HL-60/S4 (cell line): Measurements from ENCODE around the gene DLGAP1.

ENCODE experiments used
- in situ Hi-C: fragments of 300-500 bp; cut with MboI; formaldehyde crosslinking; loops from 2 replicates; pipeline ENCODE4 v1.14.3; 2022; ENCODE audit warnings: low sequenced_read_pairs

Gene DLGAP1

DNA sequence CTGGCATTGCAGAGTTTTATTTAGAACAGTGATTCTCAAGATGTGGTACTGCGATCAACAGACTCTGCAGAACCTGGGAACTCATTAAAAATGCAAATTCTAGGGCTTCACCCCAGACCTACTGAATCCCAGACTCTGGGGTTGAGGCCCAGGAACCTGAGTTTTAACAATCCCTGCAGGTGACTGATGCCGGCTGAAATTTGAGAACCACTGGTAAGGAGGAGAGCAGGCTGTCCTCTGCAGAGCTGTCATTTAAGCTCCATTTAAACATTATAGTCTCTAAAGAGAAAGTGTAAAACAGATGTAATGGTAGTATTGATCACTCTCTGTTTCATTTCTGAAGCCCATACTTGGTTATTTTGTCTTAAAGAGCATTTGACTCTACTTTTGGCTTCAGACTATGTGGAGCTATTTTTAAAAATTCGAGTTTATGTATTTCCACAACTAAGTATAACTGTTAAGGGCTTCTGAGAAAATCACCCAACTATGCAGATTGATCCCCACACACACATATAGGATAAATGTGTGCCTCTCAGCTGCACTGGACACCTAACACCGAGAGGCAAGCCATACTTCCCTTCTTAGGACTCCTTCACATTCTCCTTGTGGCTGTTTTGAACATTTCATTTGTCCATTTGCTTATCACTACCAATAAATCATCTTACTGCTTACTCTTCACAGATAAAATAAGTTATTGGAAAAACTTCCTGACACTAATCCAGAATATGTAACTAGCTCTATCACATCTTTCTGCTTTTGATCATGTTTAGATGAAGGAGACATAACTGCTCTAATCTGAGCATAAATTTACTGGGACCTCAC, 487.5 kb downstream of the DLGAP1 start:
- in situ Hi-C loops, result no loop called here

DNA sequence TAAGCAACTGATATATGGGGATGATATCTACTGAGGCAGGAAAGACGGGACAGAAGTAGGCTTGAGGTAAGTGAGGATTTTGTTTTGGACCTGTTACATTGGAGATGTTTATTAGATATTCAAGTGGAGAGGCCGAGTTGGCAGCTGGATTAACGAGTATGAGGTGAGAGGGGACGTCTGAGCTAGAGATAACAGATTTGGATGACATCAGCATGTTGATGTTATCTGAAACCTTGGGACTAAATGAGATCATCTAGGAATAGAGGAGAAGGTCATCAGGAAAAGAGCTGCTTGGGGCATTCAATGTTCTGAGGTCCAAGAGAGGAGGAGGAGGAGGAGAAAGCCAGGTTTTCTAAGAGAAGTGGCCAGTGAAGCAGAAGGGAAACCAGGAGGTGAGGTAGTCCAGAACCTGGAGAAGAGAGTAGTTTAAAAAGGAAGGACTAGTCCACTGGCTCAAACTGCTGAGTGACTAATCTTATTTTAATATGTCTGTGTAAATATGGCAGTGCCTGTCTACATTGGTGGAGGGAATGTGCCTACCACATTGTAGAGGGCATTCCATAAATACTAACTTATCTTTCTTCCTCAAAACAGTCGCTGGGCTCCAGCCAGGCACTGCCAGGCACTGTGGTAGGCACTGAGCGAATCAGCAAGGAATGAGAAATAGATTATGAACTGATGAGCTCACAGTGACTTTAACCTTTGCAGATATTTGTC, 488.3 kb downstream of the DLGAP1 start:
- in situ Hi-C loops, result no loop called here

DNA sequence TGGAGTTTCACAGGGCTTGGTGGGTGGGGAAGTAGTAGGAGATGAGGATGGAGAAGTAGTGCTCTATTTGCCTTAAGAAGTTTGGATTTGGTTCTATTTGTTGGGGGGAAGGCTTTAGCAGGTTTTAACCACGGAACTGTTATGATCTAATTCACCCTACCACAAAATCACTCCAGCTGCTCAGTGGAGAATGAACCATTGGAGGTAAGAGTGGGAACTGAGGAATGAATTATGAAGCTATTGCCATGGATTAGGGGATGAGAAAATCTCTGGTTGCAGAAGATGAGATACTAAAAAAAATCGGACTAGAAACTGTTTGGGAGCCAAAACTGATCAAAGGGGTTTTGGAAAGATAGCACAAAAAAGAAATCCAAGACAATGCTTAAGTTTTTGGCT, 488.9 kb downstream of the DLGAP1 start:
- in situ Hi-C loops, result no loop called here

DNA sequence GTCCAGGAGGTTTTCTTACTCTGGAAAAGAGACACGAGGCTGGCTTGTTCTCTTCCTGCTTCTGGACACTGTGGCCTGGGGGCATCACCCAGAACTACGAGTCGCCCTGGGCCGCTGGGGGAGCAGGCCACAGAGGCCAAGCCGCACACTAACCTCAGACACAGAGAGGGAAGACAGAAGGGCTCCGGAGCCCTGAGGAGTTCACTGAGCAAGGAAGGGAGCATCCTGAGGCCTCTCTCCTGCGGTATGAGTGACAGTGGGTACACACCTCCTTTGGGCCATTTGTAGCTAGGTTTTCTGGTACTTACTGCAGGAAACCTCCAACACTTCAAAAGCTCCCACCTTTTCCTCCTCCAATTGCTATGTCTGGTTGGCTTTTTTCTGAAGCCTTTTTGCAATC, 494.1 kb downstream of the DLGAP1 start:
- in situ Hi-C loops, result no loop called here

DNA sequence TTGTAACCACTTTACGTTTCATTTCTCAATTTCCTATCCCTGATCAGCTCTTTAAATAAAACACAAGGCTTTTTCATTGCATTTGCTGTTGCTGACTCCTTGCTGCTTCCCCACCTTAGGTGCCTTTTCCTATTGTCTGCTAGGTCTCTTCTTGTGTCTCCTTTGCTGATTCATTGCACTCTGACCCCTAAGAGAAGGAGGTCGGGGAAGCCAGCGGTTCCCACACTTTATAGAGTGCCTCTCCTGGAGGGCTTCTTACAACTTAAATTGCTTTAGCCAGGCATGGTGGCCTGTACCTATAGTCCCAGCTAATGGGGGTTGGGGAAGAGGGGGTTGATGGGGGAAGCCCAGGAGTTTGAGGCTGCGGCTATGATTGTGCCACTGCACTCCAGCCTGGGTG, 495.0 kb downstream of the DLGAP1 start:
- in situ Hi-C loops, result no loop called here

DNA sequence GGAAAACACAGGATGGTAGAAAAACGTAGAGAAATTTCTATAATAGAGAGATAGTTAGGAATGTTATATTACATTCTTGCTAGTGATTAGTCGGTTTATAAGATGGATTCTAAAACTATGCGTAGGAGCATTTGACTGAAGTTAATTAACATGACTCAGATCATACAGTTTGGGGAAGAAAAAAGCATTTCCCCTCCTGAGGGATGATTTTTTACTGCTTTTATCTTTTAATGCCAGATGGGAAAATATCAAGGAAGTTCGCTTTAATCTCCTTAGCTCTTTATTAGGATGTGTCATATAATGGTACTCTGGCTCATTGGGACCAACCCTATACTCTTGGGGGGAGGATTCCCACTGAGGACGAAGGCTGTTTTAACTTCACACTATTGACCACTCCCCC, 503.1 kb downstream of the DLGAP1 start:
- in situ Hi-C loops, result no loop called here

DNA sequence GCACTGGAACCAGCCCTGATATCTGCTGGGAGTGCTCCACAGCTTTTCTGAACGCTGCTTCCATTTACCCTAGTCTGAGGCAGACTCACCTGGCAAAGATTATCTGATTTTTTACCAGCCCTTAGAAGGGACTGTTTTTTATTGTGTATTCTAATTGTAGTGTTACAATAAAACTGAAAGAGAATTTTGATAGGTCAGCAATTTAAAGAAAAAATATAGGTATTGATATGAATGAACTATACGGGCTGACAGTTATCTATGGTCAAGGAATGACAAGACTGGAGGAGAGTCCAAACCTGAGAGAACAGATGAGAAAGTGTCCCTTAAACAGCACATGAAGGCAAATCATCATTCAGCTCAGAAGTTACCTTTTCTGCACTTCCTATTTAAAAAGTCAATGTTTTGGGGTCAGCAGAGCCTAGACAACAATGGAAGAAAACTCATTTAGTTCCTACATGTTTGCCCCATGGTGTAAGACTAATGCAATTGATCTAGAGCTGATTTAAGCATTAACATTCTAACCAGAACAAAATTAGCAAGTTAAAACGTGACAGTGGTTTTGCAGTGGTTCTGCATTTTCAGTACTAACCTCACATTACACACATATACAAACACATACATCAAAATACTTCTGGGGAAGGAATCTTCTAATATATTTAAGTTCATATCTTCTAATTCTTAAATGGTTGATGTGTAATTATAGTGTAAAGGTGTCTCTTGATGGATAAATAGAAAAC, 504.3 kb downstream of the DLGAP1 start:
- in situ Hi-C loops, result no loop called here

DNA sequence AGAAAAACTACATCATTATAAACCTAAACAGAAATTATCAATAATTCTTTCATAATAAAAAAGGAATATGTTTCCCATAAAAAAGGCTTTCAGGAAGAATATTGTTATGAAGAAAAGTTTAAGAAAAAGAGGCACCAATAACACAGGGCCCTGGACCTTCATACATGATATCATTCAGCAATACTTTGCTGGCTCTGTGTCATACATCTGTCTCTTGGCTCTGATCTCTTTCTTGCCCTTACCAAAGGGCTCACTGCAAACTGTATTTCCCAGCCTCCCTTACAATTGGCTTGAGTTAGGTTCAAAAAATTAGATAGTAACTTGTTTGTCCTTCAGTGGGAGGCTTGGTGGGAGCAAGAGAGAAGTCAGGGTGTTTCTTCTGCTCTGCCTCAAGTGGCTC, 506.1 kb downstream of the DLGAP1 start:
- in situ Hi-C loops, result no loop called here

DNA sequence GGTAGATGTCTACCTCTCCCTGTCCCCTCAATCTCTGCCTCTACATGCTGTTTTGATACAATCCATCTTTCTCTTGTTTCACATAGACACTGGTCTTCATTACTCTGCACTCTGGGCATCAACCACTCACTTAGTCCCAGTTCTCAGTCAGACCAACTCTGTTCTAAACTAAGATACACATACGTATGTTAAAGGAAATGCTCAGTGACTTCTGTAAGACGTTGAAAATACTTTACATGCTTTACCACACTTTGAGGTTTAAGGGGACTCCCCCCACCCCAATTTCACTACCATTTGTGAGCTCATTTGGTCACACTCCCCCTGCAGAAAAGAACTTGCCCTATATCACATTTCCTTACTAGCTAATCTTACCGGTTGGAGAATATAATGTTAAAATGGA, 507.7 kb downstream of the DLGAP1 start:
- in situ Hi-C loops, result no loop called here

DNA sequence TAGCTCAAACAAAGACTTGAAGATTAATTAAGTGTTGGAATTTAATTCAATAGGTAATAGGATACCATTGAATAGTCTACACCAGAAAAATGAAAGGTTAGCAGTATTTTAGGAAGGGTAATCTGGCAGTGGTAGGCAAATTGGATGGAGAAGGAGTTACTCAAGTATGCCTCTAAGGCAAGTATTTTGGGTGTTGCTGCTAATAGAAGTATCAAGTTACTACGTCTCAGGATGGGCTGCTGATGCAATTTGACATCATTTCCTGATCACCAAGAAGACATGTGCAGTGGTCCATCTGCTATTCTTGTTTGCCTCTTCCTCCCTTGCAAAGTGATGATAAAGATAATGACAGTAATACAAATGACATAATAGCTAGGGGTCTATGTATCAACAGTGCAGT, 519.8 kb downstream of the DLGAP1 start:
- in situ Hi-C loops, result no loop called here

DNA sequence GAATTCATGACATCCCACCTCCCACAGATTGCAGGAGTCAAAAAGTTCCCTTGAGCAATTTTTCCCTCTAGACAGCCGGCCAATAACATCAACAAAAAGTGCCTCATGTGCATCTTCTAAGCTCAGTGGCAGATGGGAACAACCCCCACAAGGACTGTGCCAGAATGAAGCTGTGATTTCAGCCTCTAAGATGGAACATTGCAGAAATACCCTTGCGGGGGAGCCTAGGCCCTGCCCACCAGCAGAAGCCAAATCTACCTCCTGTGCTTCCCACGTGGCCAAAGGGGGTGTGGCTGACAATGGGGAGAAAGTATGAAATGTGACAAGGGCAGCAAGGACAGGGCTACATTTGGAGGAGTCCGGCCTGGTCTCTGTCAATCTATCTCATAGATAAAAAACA, 522.8 kb downstream of the DLGAP1 start:
- in situ Hi-C loops, result no loop called here

DNA sequence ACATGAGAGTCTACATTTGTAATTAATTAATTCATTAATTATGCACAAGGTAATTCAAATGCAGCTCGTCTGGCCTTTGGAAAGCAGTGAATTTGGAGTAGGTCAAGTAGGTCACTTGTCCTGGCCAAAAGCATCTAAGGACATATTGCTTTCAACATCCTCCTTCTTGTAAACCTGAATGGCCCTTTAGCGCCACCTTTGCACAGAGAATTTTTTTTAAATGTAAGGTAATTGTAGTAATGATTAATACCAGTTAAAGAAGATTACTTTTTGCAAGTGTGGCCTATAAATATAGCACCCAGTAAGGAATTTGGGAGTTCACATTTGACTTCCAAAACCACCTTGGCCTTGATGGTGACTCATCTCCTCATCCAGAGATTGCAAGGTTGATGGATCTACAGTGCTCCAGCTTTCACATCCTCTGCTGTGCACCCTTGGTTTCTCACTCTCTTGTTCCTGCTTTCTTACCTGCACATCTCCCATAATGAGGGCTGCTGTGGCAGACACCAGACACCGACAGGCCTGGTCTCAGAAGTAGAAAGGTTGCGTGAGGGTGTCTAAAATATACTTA, 523.5 kb downstream of the DLGAP1 start:
- in situ Hi-C loops, result no loop called here

DNA sequence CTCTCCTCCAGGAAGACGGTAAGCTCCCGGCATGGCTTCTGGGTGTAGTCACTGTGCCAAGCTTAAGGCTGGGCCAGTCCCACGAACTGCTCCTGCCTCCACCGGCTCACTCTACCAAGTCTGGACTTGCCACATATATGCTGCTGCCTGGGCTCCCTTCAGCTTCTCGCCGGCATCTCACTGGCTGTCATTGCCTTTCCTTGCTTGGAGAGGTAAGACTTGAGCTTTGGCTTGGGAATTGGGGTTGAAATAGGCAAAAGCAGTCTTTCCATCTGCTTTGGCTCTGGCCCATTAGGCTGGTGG, 524.1 kb downstream of the DLGAP1 start:
- in situ Hi-C loops, result no loop called here

DNA sequence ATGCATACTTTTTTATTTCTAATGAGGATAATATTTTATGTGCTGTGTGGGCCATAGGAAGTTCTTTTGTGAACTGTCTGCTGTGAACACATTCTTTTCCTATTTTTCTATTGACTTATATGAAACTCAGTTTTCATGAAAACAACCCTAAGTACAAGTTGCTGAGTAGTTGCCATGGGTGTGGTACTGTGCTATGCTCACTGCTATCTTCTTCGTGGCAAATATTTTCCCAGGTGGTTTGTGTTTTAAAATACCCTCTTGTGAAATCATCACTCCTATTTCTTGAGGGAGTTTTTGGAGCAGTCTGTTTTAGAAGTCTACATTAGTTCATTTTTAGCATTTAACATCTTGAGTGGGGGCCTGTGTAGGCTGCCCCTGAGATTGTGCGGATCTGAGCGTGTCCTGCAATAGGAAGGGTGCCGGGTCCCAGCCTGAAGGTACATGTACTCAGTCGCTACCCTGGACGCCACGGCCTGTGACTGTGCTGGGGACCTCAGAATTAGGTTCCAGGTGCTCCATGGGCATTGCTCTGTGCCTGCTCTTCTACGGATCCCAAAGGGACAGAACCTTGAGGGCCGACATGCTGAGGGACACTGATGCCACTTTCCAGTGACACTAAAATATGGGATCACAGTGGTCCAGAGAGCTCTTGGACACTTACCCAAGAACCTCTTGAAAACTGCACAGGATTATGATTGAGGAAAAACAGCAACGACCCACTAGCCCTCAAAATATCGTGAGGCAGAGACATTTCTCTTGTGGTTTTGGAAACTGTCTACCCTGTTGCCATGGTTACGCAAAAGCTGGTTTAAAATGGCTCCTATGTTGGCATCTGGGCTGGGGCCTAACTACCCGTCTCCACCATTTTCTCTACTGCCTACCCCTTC, 524.7 kb downstream of the DLGAP1 start:
- in situ Hi-C loops, result no loop called here

DNA sequence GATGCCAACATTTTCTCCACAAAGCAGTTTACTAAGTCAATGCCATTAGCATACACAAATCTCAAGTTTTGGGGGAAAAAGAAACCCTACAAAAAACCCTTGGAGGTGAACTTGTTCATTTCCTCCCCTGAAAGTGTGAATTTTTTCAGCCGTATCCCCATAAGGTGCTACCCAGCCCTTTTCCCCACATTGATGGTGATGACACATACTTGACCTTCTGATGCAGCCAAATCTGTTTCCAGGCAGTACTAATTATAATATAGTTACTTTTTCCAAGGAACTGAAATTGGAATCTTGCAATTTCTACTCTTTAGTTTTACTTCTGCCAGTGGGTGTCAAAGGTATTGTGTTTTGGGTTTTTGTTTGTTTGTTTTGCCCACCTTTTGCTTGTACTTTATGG, 530.7 kb downstream of the DLGAP1 start:
- in situ Hi-C loops, result no loop called here

DNA sequence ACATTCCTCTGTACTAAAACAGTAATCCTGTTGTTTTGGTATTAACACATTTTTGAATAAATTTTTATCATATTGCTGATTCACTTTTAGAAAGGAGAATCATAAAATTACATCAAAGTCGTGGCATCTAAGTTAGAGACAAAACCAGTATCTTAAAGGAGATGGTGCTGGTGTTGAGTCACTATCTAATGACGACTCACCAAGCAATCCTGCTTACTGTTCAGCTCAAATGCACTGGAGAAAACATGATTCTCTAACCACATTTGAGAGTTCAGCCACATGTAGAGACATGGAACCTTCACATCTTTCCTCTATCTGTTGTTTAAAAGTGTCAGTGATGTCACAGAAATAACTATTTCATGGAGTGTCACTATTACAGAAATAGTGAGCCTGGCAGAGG, 531.4 kb downstream of the DLGAP1 start:
- in situ Hi-C loops, result no loop called here

DNA sequence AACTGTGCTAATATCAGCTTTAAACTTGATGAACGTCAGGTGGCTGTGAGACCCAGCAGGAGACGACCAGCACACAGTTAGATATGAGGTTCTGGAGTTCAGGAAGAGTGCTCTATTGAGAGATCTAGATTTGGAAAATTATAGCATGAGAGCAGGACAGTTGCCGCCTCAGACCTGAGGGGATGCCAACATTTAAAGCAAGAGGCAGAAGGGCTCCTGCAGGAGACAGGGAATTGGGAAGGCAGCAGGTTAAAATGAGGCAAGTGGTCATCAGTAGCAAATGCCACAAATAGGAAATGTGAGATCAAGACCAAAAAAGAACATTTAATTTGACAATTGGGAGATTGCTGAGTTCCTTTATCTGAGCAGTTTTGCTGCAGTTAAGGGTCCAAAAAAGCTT, 533.3 kb downstream of the DLGAP1 start:
- in situ Hi-C loops, result no loop called here

DNA sequence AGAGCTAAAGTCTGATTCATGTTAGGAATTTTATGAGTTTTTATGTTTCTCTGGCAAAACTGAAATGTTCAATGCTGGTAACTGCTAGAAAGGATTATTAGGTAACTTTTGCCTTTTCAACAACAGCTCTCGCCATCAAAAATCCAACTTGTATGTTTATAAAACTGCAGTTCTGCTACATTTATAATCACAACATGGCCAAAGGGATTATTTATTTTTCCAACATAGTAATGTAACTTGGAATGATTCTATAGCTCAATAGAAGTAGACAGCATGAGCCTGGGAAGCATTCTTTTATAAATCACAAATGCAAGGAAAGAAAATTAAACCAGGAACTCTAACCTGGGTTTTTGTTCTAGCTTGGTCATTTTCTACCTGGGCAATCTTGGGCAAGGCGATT, 534.3 kb downstream of the DLGAP1 start:
- in situ Hi-C loops, result no loop called here

DNA sequence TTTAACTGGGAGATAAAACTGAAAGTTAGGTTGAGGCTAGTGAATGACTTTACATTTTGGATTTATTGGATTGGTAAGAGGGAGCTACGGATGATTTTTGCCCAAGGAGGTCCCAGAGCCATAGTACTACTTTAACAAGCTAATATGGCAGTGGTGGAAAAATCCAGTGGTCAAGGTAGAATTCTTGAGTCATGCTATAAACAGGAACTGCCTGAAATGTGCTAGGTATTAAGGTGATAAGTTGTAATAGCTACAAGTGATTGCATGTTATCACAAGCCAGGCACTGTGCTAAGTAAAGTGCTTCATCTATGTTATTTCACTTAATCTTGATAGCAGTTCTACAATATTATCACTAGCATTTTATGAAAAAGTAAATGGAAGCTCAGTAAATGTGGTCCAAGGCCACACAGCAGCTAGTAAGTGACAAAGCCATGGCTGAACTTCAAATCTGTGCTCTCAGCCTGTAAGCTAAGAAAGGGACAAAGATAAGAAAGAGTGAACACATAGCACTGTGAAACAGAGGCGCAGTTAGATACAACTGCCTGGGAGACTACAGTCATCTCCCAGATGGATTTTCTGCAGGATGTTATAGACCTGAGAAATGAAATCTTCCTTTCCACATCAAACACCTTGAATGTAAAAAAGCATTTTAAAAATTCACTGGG, 535.6 kb downstream of the DLGAP1 start:
- in situ Hi-C loops, result no loop called here

DNA sequence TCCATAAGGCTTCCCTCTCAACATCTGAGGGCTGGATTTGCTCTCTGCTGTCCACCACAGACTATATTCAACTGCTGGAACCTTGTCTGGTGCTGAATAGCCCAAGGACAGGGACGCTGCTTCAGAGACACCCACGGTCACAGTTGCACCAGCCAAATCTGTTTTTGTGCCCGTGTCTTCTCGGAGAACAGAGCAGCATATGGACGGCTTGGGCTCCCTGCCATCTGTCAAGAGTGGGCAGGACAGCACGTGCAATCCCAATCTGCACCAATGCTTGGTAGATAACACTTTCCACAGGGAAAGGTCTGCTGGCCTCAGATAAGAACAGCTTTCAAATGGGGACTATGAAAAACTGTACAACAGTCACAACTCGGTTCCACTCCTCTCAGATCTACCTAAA, 539.0 kb downstream of the DLGAP1 start:
- in situ Hi-C loops, result no loop called here
